SK-N-SH treated with all-trans-retinoic acid at 6 μM for 48 hours (cell line): ENCODE measurements around the gene WDR7.

Experiments
- GLIS3 ChIP-seq: fragments of 250-450 bp; sonication (Bioruptor Pico); IDR thresholded peaks from 2 replicates; pipeline ENCODE4 v1.5.0; 2020; ENCODE audit warnings: mild to moderate bottlenecking, moderate library complexity
- ISL1 ChIP-seq: fragments of 250-450 bp; sonication (Bioruptor Pico); IDR thresholded peaks from 2 replicates; pipeline ENCODE4 v2.1.2; 2022; ENCODE audit warnings: mild to moderate bottlenecking, moderate library complexity
- ZFP30 ChIP-seq: fragments of 450-650 bp; formaldehyde crosslinking; IDR thresholded peaks from 2 replicates; pipeline ENCODE4 v1.5.0; 2022; ENCODE audit warnings: mild to moderate bottlenecking, moderate library complexity

DNA sequence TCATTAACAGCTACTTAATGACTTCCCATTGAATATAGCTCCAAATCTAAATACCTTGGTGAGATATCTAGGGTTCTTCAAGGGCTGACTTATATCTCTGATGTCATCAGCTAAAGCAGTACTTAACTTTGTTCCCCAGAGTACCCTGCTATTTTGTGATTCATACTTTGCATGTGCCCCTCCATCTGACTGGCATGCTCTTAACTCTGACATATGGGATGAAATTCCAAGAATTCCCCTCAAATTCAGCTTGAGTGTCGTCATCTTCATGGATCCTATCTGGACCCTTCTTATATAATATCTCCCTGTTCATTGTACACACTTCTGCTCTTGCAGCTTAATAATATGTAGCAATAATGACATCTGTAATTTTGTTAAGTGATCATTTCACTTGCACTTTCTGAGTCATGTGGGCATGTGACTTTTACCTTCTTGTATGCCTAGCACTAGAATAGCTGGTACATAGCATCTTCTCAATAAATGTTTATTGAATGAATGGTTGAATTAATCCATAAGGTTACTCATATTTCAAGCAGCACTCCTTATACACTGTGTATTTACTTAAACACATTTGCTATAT lies 172.9 kb downstream of the WDR7 start:
- TF ChIP-seq ZFP30 (no peak), ISL1 (CRISPR knock-in tag) (no peak), GLIS3 (no peak)
